NK-92 (cell line): ENCODE data around the gene C1orf116.

Experiments
- DNase-seq: peaks from one replicate; lab custom pipeline; 2025; ENCODE audit not compliant: unreplicated experiment; lab: John Stamatoyannopoulos, UW

Gene C1orf116

GRCh38 chr1:207020709-207021107 is 11.8 kb downstream of the C1orf116 start:
- no peak for DNase-seq

- no peak for DNase-seq
Observed at GRCh38 chr1:207020065-207020708, 12.4 kb downstream of the C1orf116 start.

GRCh38 chr1:207019661-207020060 is 12.9 kb downstream of the C1orf116 start:
- DNase-seq, result no peak

GRCh38 chr1:207019161-207019560 is 13.4 kb downstream of the C1orf116 start:
- no peak for DNase-seq

GRCh38 chr1:207018707-207019106 is 13.8 kb downstream of the C1orf116 start:
- DNase-seq, result no peak

GRCh38 chr1:207017615-207018559 is 14.7 kb downstream of the C1orf116 start:
- DNase-seq, result no peak

- DNase-seq, result no peak
Observed at GRCh38 chr1:207015791-207016190, 16.8 kb downstream of the C1orf116 start.

GRCh38 chr1:207014728-207015127 is 17.8 kb downstream of the C1orf116 start:
- no peak for DNase-seq

GRCh38 chr1:207013321-207014085 is 19.1 kb downstream of the C1orf116 start:
- DNase-seq, result no peak

GRCh38 chr1:207010726-207011125 is 21.8 kb downstream of the C1orf116 start:
- no peak for DNase-seq

GRCh38 chr1:207009945-207010344 is 22.6 kb downstream of the C1orf116 start:
- no peak for DNase-seq

GRCh38 chr1:207009182-207009850 is 23.2 kb downstream of the C1orf116 start:
- DNase-seq, result no peak

GRCh38 chr1:207007352-207008033 is 25.1 kb downstream of the C1orf116 start:
- no peak for DNase-seq

GRCh38 chr1:207006914-207007313 is 25.6 kb downstream of the C1orf116 start:
- no peak for DNase-seq

- DNase-seq, result no peak
Observed at GRCh38 chr1:207006083-207006482, 26.5 kb downstream of the C1orf116 start.

GRCh38 chr1:207004931-207005830 is 27.4 kb downstream of the C1orf116 start:
- DNase-seq, result no peak

GRCh38 chr1:207003210-207003609 is 29.3 kb downstream of the C1orf116 start:
- no peak for DNase-seq

- DNase-seq, result no peak
Observed at GRCh38 chr1:207002724-207003146, 29.8 kb downstream of the C1orf116 start.

GRCh38 chr1:207001492-207002245 is 30.9 kb downstream of the C1orf116 start:
- DNase-seq, result no peak
